IMR-90 (cell line): ENCODE measurements around the gene KIF16B. TPM values are rescaled to one million over a fixed set of nuclear protein-coding genes. Genes with fewer than 3 reads are reported as not detected.

ENCODE experiments used
- ATAC-seq: fragments of 200-7000 bp; cut with Tn5 transposase; 2 replicates; pipeline ENCODE4 v1.9.1; 2020; ENCODE audit warnings: low read depth, mild to moderate bottlenecking, moderate library complexity
- BruUV-seq: library from RNA; stranded (reverse); fragments of 400-500 nt; replicated peaks from 2 replicates; lab custom pipeline; 2021; lab: Mats Ljungman, UMichigan
- CTCF ChIA-PET: fragments of 300-600 bp; formaldehyde crosslinking; extraction: SDS; loops from one replicate; lab custom pipeline; 2021; ENCODE audit warnings: antibody characterized with exemption; lab: Yijun Ruan, JAX
- POLR2A ChIA-PET: fragments of 300-600 bp; sonication (Branson Sonifier 250); formaldehyde crosslinking; loops from one replicate; lab custom pipeline; 2022; ENCODE audit warnings: antibody characterized with exemption; ENCODE audit not compliant: unreplicated experiment; lab: Charles Lee
- DNase-seq: peaks from one replicate; pipeline ENCODE4 v3.0.0; 2013
- H2AFZ ChIP-seq: replicated peaks from 2 replicates; pipeline ENCODE3; 2013; ENCODE audit warnings: low read length, mild to moderate bottlenecking; ENCODE audit not compliant: poor library complexity
- H2AK5ac ChIP-seq: 2 replicates; pipeline ENCODE4 v1.6.1; 2013; ENCODE audit warnings: low read depth, low read length, inconsistent platforms
- H2AK9ac ChIP-seq: replicated peaks from 2 replicates; pipeline ENCODE3; 2013; ENCODE audit warnings: mild to moderate bottlenecking, low read depth, low read length, moderate library complexity; ENCODE audit not compliant: poor library complexity
- H2BK120ac ChIP-seq: 2 replicates; pipeline ENCODE4 v1.6.1; 2013; ENCODE audit warnings: low read depth, low read length, inconsistent platforms
- H2BK15ac ChIP-seq: 3 replicates; pipeline ENCODE4 v1.6.1; 2013; ENCODE audit warnings: low read depth, low read length, inconsistent platforms
- H2BK20ac ChIP-seq: 2 replicates; pipeline ENCODE4 v1.6.1; 2013; ENCODE audit warnings: low read depth, mild to moderate bottlenecking, inconsistent platforms, low read length, moderate library complexity
- H2BK5ac ChIP-seq: 2 replicates; pipeline ENCODE4 v1.6.1; 2013; ENCODE audit warnings: mild to moderate bottlenecking, low read depth, low read length, inconsistent platforms; ENCODE audit not compliant: poor library complexity, severe bottlenecking
- H3K14ac ChIP-seq: replicated peaks from 2 replicates; pipeline ENCODE4 v1.6.1; 2013; ENCODE audit warnings: low read depth, low read length, inconsistent platforms
- H3K18ac ChIP-seq: 2 replicates; pipeline ENCODE4 v1.6.1; 2013; ENCODE audit warnings: low read depth, low read length, control low read depth
- H3K23ac ChIP-seq: 2 replicates; pipeline ENCODE4 v1.6.1; 2013; ENCODE audit warnings: low read depth, low read length, inconsistent platforms
- H3K27ac ChIP-seq: 2 replicates; pipeline ENCODE4 v1.5.1; 2013; ENCODE audit warnings: mild to moderate bottlenecking, control low read depth, low read length; ENCODE audit not compliant: insufficient read depth
- H3K27me3 ChIP-seq: 2 replicates; pipeline ENCODE4 v1.6.1; 2013; ENCODE audit warnings: low read length; ENCODE audit not compliant: control insufficient read depth, insufficient read depth
- H3K36me3 ChIP-seq: 2 replicates; pipeline ENCODE4 v1.6.1; 2013; ENCODE audit warnings: low read length, mixed read lengths; ENCODE audit not compliant: control insufficient read depth, insufficient read depth
- H3K4ac ChIP-seq: 2 replicates; pipeline ENCODE4 v1.6.1; 2013; ENCODE audit warnings: low read depth, low read length, inconsistent platforms
- H3K4me1 ChIP-seq: 2 replicates; pipeline ENCODE4 v1.6.1; 2013; ENCODE audit warnings: low read length, mixed read lengths; ENCODE audit not compliant: control insufficient read depth, insufficient read depth
- H3K4me2 ChIP-seq: 2 replicates; pipeline ENCODE4 v1.6.1; 2013; ENCODE audit warnings: low read depth, mild to moderate bottlenecking, control low read depth, low read length, moderate library complexity
- H3K4me3 ChIP-seq: 2 replicates; pipeline ENCODE4 v1.5.1; 2013; ENCODE audit warnings: low read depth, mild to moderate bottlenecking, control low read depth, low read length, moderate library complexity; ENCODE audit not compliant: insufficient read depth
- H3K56ac ChIP-seq: 2 replicates; pipeline ENCODE4 v1.6.1; 2013; ENCODE audit warnings: low read length, inconsistent platforms; ENCODE audit not compliant: insufficient read depth; ENCODE audit errors: extremely low read depth
- H3K79me1 ChIP-seq, 2 experiments: 2 replicates each; pipeline ENCODE4 v1.6.1; 2013; ENCODE audit warnings: low read length in 2 of 2, inconsistent platforms in 1 of 2, low read depth in 1 of 2
- H3K9ac ChIP-seq: 2 replicates; pipeline ENCODE4 v1.6.1; 2013; ENCODE audit warnings: low read depth, low read length, control low read depth
- H3K9me1 ChIP-seq: 2 replicates; pipeline ENCODE4 v1.6.1; 2013; ENCODE audit warnings: low read length, inconsistent platforms; ENCODE audit not compliant: insufficient read depth
- H3K9me3 ChIP-seq: 2 replicates; pipeline ENCODE4 v1.6.1; 2013; ENCODE audit warnings: low read length; ENCODE audit not compliant: control insufficient read depth, insufficient read depth
- H4K20me1 ChIP-seq: 2 replicates; pipeline ENCODE4 v1.6.1; 2013; ENCODE audit warnings: low read length, inconsistent platforms; ENCODE audit not compliant: insufficient read depth
- H4K5ac ChIP-seq: 2 replicates; pipeline ENCODE4 v1.6.1; 2013; ENCODE audit warnings: mild to moderate bottlenecking, low read depth, low read length, control low read depth
- H4K8ac ChIP-seq, 2 experiments: 2 replicates each; pipeline ENCODE4 v1.6.1; 2013; ENCODE audit warnings: low read depth in 2 of 2, low read length in 2 of 2, control low read depth in 1 of 2, inconsistent platforms in 1 of 2
- H4K91ac ChIP-seq: 2 replicates; pipeline ENCODE4 v1.6.1; 2013; ENCODE audit warnings: low read depth, low read length, inconsistent platforms; ENCODE audit not compliant: insufficient read depth
- BHLHE40 ChIP-seq: fragments of 150-350 bp; IDR thresholded peaks from 2 replicates; pipeline ENCODE4 v1.6.1; 2016; ENCODE audit warnings: mild to moderate bottlenecking, low read depth, low read length
- CEBPB ChIP-seq: IDR thresholded peaks from 2 replicates; pipeline ENCODE4 v1.6.1; 2012; ENCODE audit warnings: low read depth, low read length, improper control_type of control experiment
- CTCF ChIP-seq: conservative IDR thresholded peaks from 2 replicates; pipeline ENCODE4 v1.5.1; 2012; ENCODE audit warnings: mild to moderate bottlenecking, low read depth, low read length, improper control_type of control experiment
- FOS ChIP-seq: fragments of 150-350 bp; IDR thresholded peaks from 2 replicates; pipeline ENCODE4 v1.6.1; 2016; ENCODE audit warnings: low read depth, low read length
- NFE2L2 ChIP-seq: fragments of 150-350 bp; IDR thresholded peaks from 2 replicates; pipeline ENCODE4 v1.6.1; 2016; ENCODE audit warnings: low read depth, mild to moderate bottlenecking, low read length
- USF2 ChIP-seq: fragments of 150-350 bp; IDR thresholded peaks from 2 replicates; pipeline ENCODE4 v1.6.1; 2017; ENCODE audit warnings: mild to moderate bottlenecking, antibody characterized with exemption, low read length, low read depth
- WGBS, 2 experiments: methylation state at CpG; one replicate each; pipeline versions ENCODE4 v1.1.5 to v1.1.7; 2013; ENCODE audit warnings: missing lambda C conversion rate in 2 of 2; ENCODE audit not compliant: insufficient read length in 1 of 2; ENCODE audit errors: extremely low coverage in 2 of 2; 5-methylcytosine and 5-hydroxymethylcytosine counted together
- dilution Hi-C: fragments of 300-500 bp; cut with HindIII; formaldehyde crosslinking; loops from one replicate; pipeline ENCODE4 v1.14.3; 2018; ENCODE audit warnings: low sequenced_read_pairs; ENCODE audit not compliant: unreplicated experiment
- in situ Hi-C: fragments of 300-500 bp; cut with MboI; formaldehyde crosslinking; loops from 3 replicates; pipeline ENCODE4 v1.14.3; 2019; ENCODE audit warnings: low sequenced_read_pairs, inconsistent platforms, mixed read lengths
- intact Hi-C: fragments of 100-400 bp; cut with micrococcal nuclease; formaldehyde crosslinking; loops from 2 replicates; pipeline ENCODE4 v1.10.0; 2022
- polyA plus RNA-seq, 3 experiments: library from polyadenylated mRNA; depleted of rRNA; stranded (reverse); fragments of >200 nt; gene quantifications; 2 replicates each; pipeline ENCODE4 v1.2.3, GENCODE V29; 2012; ENCODE audit warnings: low replicate concordance in 1 of 3
- total RNA-seq: library from RNA; depleted of rRNA; stranded (reverse); fragments of >200 nt; gene quantifications from 2 replicates; pipeline ENCODE4 v1.2.3, GENCODE V29; 2012
- TF ChIP-seq, protein P1 (sequence below): fragments of 150-350 bp; IDR thresholded peaks from 2 replicates; pipeline ENCODE4 v1.6.1; 2016; ENCODE audit warnings: low read depth, mild to moderate bottlenecking, low read length, moderate library complexity, borderline replicate concordance

Gene KIF16B
- total and polyA plus RNA-seq, 2 of the 4 experiments (the other 2 are of a cell fraction), result 4.7 to 10.0 TPM

DNA sequence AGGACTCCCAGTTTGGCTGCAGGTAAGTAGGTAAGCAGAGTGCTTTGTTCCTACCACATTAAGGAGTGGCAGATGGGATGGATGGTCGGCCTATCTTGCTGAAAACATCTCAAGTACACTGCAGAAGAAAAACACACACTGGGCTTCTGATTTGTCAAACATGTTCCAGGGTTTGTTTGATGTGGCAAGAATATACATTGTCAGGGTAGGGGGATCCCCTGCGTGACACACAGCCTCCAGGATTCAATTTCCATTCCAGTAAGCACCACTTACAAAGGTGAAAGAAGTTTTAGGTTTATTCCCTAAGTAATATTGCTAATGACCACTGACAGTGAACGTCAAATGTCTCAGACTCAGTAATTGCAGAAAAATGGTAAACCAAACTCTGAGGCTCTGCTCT, 26.0 kb upstream of the KIF16B start:
- Histone ChIP-seq H4K5ac (no peak overlapping the region), H3K4me1 (no peaks in the 10 kb centered on the region), H3K27me3 (peaks cover 3% of the 10 kb centered on the region; the same call in 1 of the 2 replicates), H3K36me3 (no peaks in the 10 kb centered on the region), H3K23ac (no peak overlapping the region), H3K79me1 (no peaks in the 10 kb centered on the region), H2BK120ac (no peak overlapping the region), H3K9ac (no peak overlapping the region), H3K9me1 (no peaks in the 10 kb centered on the region), H4K20me1 (no peaks in the 10 kb centered on the region), H2BK5ac (no peak overlapping the region), H2BK20ac (no peak overlapping the region), H2AK5ac (no peak overlapping the region), H3K14ac (no peak overlapping the region), H4K91ac (no peak overlapping the region), H3K56ac (no peak overlapping the region), H2AFZ (no peak overlapping the region), H2AK9ac (no peak overlapping the region), H3K27ac (no peak overlapping the region), H3K4me2 (no peak overlapping the region), H3K4ac (no peak overlapping the region), H3K18ac (no peak overlapping the region), H3K9me3 (no peaks in the 10 kb centered on the region), H2BK15ac (no peak overlapping the region), H4K8ac (no peak overlapping the region), H3K4me3 (no peak overlapping the region)
- dilution Hi-C loops, result no loop called here
- ATAC-seq, result no peak
- TF ChIP-seq BHLHE40, result no peak
- TF ChIP-seq, protein P1, sequence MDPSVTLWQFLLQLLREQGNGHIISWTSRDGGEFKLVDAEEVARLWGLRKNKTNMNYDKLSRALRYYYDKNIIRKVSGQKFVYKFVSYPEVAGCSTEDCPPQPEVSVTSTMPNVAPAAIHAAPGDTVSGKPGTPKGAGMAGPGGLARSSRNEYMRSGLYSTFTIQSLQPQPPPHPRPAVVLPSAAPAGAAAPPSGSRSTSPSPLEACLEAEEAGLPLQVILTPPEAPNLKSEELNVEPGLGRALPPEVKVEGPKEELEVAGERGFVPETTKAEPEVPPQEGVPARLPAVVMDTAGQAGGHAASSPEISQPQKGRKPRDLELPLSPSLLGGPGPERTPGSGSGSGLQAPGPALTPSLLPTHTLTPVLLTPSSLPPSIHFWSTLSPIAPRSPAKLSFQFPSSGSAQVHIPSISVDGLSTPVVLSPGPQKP, result no peak
- no peak for TF ChIP-seq USF2
- TF ChIP-seq CEBPB, result no peak
- TF ChIP-seq CTCF, result no peak
- TF ChIP-seq FOS, result no peak
- no peak for TF ChIP-seq NFE2L2
- in situ Hi-C loops, result no loop called here
- CTCF ChIA-PET, result no interaction called here
- POLR2A ChIA-PET, result no interaction called here
- intact Hi-C loops, result no loop called here
- BruUV-seq, result no TSS peak
- no peak for DNase-seq
- no CpG with 5 or more reads among the region's 3 CpGs for WGBS, 2 experiments
